ENCODE data around the gene SOSTDC1.
"Not testable (repeated sequence)": the region's sequence is repeated elsewhere in the genome, so short reads cannot be mapped to it uniquely, and the experiment has no call there.

DNA sequence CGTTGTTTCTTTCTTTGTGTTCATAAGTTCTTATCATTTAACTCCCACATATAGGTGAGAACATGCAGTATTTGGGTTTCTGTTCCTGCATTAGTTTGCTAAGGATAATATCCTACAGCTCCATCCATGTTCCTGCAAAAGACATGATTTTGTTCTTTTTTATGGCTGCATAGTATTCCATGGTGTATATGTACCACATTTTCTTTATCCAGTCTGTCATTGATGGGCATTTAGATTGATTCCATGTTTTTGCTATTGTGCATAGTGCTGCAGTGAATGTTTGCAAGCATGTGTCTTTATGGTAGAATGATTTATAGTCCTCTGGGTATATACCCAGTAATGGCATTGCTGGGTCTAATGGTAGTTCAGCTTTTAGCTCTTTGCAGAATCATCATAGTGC is 9.2 kb downstream of the SOSTDC1 start:
- TF ChIP-seq, protein P1, sequence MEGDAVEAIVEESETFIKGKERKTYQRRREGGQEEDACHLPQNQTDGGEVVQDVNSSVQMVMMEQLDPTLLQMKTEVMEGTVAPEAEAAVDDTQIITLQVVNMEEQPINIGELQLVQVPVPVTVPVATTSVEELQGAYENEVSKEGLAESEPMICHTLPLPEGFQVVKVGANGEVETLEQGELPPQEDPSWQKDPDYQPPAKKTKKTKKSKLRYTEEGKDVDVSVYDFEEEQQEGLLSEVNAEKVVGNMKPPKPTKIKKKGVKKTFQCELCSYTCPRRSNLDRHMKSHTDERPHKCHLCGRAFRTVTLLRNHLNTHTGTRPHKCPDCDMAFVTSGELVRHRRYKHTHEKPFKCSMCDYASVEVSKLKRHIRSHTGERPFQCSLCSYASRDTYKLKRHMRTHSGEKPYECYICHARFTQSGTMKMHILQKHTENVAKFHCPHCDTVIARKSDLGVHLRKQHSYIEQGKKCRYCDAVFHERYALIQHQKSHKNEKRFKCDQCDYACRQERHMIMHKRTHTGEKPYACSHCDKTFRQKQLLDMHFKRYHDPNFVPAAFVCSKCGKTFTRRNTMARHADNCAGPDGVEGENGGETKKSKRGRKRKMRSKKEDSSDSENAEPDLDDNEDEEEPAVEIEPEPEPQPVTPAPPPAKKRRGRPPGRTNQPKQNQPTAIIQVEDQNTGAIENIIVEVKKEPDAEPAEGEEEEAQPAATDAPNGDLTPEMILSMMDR (IDR thresholded peaks at IDR 0.05), result not testable (repeated sequence)
- TF ChIP-seq POLR2A, POLR2AphosphoS5 (IDR thresholded peaks at IDR 0.05): not testable (repeated sequence)

All from prostate gland (tissue), 2 donors.